ENCODE data around the gene PICK1.

Gene PICK1

DNA sequence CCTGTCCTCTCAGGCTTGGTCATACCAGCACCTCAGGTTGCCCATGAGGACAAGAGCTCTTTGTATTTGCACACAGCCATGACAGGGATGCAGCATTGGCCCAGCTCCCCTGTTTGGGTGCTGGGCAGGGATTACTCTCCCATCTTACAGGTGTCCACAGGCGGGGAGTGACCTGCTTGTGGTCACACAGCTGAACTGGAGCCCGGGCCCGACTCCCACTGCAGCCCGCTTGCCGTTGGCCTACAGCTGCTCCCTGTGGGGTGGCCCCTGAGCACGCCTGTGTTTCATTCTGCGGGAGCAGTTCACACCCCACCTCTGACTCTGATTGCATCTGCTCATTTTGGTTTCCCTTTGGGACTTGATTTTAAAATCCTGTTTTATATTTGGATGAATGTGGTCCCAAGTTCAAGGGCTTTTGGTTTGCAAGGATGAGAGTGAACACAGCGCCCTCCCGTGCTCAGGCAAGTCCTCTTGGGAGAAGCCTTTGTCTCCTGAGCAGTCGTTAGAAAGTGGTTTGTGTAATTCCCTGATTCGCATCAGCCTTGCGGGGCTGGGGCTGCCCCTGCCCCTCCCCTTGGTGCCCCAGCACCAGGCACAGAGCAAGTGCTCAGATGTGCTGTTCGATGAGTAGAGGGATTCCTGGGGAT, 9.3 kb downstream of the PICK1 start:
- DNase-seq (ENCODE audit: extremely low spot score) = no peak
- CTCF ChIA-PET = interaction anchor here (1.0 to 5.2 kb wide), 3 partner anchors 13 to 505 kb away, joined by 3 to 36 read pairs (median 3); no protein-coding TSS in a partner anchor
- POLR2A ChIA-PET = no interaction called here
- TF ChIP-seq, protein P1, sequence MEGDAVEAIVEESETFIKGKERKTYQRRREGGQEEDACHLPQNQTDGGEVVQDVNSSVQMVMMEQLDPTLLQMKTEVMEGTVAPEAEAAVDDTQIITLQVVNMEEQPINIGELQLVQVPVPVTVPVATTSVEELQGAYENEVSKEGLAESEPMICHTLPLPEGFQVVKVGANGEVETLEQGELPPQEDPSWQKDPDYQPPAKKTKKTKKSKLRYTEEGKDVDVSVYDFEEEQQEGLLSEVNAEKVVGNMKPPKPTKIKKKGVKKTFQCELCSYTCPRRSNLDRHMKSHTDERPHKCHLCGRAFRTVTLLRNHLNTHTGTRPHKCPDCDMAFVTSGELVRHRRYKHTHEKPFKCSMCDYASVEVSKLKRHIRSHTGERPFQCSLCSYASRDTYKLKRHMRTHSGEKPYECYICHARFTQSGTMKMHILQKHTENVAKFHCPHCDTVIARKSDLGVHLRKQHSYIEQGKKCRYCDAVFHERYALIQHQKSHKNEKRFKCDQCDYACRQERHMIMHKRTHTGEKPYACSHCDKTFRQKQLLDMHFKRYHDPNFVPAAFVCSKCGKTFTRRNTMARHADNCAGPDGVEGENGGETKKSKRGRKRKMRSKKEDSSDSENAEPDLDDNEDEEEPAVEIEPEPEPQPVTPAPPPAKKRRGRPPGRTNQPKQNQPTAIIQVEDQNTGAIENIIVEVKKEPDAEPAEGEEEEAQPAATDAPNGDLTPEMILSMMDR (IDR thresholded peaks at IDR 0.05; ENCODE audit: control extremely low read depth, extremely low read depth, low read depth, missing control alignments) = no peak

GRCh38 chr22:38067028-38067415, 9.8 kb downstream of the PICK1 start:
- ChIA-PET POLR2A (no interaction called here), CTCF (interaction anchor here (0.7 to 5.2 kb wide), 2 partner anchors 14 to 1591 kb away, joined by 3 to 36 read pairs; no protein-coding TSS in a partner anchor)
- DNase-seq (ENCODE audit: extremely low spot score) = no peak
- TF ChIP-seq, protein P1 (IDR thresholded peaks at IDR 0.05; ENCODE audit: control extremely low read depth, extremely low read depth, low read depth, missing control alignments) = no peak

- POLR2A ChIA-PET = no interaction called here
- TF ChIP-seq, protein P1 (IDR thresholded peaks at IDR 0.05; ENCODE audit: control extremely low read depth, extremely low read depth, low read depth, missing control alignments) = no peak
- no peak for DNase-seq (ENCODE audit: extremely low spot score)
- CTCF ChIA-PET = interaction anchor here (0.7 to 5.2 kb wide), 4 partner anchors 10 to 1592 kb away, joined by 3 to 36 read pairs (median 4); partner anchors contain the start of gene PICK1
These were observed 10.7 kb downstream of the PICK1 start for GRCh38 chr22:38067761-38068360.

DNA sequence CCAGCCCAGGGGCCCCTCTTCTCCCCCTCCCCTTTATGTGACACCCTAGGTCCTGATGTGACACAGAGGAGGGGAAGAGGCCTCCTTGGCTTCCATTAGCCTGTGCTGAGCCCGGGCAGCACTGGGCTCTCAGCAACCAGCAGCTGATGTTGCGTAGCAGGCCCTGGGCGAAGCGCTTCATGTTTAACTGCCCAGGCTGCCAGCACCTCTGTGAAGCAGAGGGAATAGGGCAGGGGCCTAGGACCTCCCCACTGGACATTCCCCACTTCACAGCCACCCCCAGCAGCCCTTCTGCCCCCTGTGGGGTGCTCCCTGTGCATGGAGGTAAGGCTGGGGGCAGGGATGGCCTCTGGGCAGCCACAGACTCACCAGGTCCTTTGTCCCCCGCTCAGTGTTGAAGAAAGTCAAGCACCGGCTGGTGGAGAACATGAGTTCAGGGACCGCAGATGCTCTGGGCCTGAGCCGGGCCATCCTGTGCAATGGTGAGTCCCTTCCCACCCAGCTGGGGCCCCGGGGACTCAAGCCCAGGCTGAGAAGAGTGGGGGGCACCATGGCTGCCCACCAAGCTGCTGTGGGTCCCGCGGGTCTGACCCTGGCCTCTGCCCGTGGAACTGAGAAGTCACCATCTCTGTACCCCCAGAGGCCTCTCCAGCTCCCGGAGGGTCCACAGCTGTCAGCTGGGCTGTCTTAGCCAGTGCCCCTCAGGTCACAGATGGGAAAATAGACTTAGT, 11.6 kb downstream of the PICK1 start:
- ChIA-PET POLR2A (no interaction called here), CTCF (interaction anchor here (1.2 to 5.2 kb wide), 3 partner anchors 11 to 502 kb away, joined by 3 to 36 read pairs (median 4); partner anchors contain the start of gene PICK1)
- TF ChIP-seq, protein P1 (IDR thresholded peaks at IDR 0.05; ENCODE audit: control extremely low read depth, extremely low read depth, low read depth, missing control alignments) = no peak
- no peak for DNase-seq (ENCODE audit: extremely low spot score)

- ChIA-PET CTCF (interaction anchor here (1.6 kb wide), 1 partner anchor 17 kb away, joined by 5 read pairs; no protein-coding TSS in a partner anchor), POLR2A (no interaction called here)
- DNase-seq (ENCODE audit: extremely low spot score) = no peak
These were observed 12.4 kb downstream of the PICK1 start for GRCh38 chr22:38069372-38070249.

More at GRCh38 chr22:38069372-38070249, 12.4 kb downstream of the PICK1 start:
- TF ChIP-seq, protein P1 (IDR thresholded peaks at IDR 0.05; ENCODE audit: control extremely low read depth, extremely low read depth, low read depth, missing control alignments) = peak; percentile 31
